Dendritic cell treated with granulocyte-macrophage colony-stimulating factor and Interleukin-4, amounts not matched to agents 40 ng/mL and 50 ng/mL, for 4 days (primary cell): Measurements from ENCODE around the gene ACP6.
"Not testable (repeated sequence)": the region's sequence is repeated elsewhere in the genome, so short reads cannot be mapped to it uniquely, and the experiment has no call there.

Experiments used
- H3K27ac Mint-ChIP-seq: one replicate; pipeline ENCODE4 v1.8.0; 2022; ENCODE audit warnings: mild to moderate bottlenecking, mixed read lengths
- H3K27me3 Mint-ChIP-seq: one replicate; pipeline ENCODE4 v1.8.0; 2022; ENCODE audit warnings: mild to moderate bottlenecking, mixed read lengths
- H3K36me3 Mint-ChIP-seq: one replicate; pipeline ENCODE4 v1.8.0; 2022; ENCODE audit warnings: low read depth, mixed read lengths
- H3K4me1 Mint-ChIP-seq: one replicate; pipeline ENCODE4 v1.8.0; 2022; ENCODE audit warnings: low read depth, mixed read lengths
- H3K4me3 Mint-ChIP-seq: one replicate; pipeline ENCODE4 v1.8.0; 2022; ENCODE audit warnings: mild to moderate bottlenecking, moderate library complexity, mixed read lengths
- H3K9me3 Mint-ChIP-seq: one replicate; pipeline ENCODE4 v1.8.0; 2022; ENCODE audit warnings: mixed read lengths
- intact Hi-C: fragments of 100-400 bp; cut with micrococcal nuclease; formaldehyde crosslinking; loops from one replicate; pipeline ENCODE4 v1.15.0; 2022

The ACP6 gene

DNA sequence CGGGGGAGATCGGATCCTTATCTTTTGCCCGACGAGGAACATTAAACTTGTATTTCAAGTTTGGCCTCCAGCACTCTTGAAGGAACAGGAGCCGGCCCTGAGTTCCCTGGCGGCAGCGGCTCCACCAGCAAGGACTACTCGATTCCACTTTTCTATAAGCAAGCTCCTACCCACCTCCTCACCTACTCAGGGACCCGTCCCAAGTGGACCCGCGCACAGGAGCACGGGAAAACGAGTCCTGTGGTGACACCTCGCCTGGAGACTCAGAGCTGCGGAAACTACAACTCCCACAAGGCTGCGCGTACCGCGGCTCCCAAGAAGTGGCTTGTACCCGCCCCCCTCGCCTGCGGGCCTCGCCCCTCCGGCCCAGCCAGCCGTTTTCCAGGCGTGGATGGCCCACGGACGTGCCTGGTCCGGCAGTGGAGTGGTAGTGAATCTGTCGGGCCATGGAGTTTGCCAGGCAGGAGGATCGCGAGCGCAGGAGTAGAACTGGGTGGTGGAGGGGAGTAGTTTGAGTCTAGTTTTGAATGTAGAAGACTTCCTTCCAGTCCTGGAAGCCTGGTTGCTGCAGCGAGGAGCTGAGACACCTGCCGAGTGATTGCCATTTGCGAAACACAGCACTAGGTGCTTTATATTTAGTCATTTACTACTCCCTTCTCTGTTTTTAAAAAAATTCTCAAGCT, at the start of gene ACP6:
ACP6 (minus strand) TSS at position 206 of the 683 bp plus-strand sequence. CDS start 476 bp downstream, outside the sequence.
- peak within 1 kb of the TSS; percentile 86 for H3K4me3 Mint-ChIP-seq
- peak within 1 kb of the TSS; percentile 79 for H3K27ac Mint-ChIP-seq
- H3K4me1 Mint-ChIP-seq, result peaks cover 16% of the 10 kb centered on the region
- H3K36me3 Mint-ChIP-seq, result peaks cover 12% of the 10 kb centered on the region
- no peaks in the 10 kb centered on the region for H3K9me3 Mint-ChIP-seq
- intact Hi-C loops, result loop anchor here (1.0 kb wide), 1 partner anchor 71 kb away; no protein-coding TSS in a partner anchor
- peaks cover 8% of the 10 kb centered on the region for H3K27me3 Mint-ChIP-seq

GRCh38 chr1:147719711-147720225, 49.4 kb upstream of the ACP6 start:
- intact Hi-C loops, result no loop called here
- peaks cover 11% of the 10 kb centered on the region for H3K4me1 Mint-ChIP-seq
- no peak overlapping the region for H3K4me3 Mint-ChIP-seq

DNA sequence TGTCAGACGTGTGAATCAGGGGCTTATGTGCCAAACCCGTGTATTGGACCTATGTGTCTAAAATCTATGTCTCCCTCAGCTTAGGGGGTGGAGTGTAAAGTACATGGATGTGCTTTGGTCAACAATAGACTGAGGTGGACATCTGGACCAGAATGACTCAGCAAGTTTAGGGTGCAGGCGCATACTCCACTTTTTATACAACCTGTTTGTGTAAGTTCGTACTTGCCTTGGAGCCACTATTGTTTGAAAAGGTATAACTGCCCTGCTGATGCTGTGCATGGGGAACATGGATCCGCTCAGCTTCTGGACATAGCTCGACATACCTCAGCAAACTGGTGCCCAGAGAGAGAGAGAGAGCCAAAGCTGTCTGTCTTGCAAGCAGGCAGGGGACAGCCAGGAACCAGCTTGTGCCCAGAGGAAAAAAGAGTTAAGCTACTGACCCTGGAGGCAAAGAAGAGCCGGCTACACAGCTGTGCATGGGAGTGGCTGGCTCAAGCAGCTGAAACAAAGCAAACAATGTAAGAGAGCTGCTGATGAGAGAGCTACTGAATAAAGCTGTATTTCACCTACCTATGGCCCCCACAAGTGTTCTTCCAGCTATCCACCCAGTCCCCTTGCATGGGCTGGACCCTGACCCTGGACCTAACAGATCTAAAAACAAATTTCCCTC, 48.8 kb upstream of the ACP6 start:
- Mint-ChIP-seq H3K36me3 (no peaks in the 10 kb centered on the region), H3K27ac (no peak overlapping the region), H3K4me1 (peaks cover 11% of the 10 kb centered on the region)

More at GRCh38 chr1:147719711-147720225, 49.4 kb upstream of the ACP6 start:
- no peaks in the 10 kb centered on the region for H3K36me3 Mint-ChIP-seq
- H3K9me3 Mint-ChIP-seq, result no peaks in the 10 kb centered on the region
- H3K27me3 Mint-ChIP-seq, result peaks cover 10% of the 10 kb centered on the region
- H3K27ac Mint-ChIP-seq, result no peak overlapping the region

DNA sequence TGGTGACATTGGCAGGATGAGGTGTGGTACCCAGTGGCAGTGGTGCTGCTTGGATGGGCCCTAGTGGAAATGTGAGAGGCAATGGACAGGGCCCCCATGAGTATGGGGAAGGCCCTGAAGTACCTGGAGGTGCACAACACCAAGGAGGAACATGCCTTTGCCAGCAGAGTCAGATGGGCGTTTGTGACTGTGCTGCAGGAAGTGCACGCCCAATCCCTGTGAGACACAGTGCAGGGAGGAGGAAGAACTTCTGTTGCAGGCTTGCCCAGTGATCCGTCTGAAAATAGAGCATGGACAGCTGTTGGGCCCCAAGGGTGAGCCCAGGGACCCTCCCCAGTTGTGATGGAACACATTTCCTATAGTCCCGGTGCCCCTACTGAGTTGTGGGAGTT, 47.4 kb upstream of the ACP6 start:
- no peak overlapping the region for H3K27ac Mint-ChIP-seq
- peaks cover 11% of the 10 kb centered on the region for H3K4me1 Mint-ChIP-seq
- H3K9me3 Mint-ChIP-seq, result no peaks in the 10 kb centered on the region
- peaks cover 10% of the 10 kb centered on the region for H3K27me3 Mint-ChIP-seq
- no peaks in the 10 kb centered on the region for H3K36me3 Mint-ChIP-seq
- H3K4me3 Mint-ChIP-seq, result no peak overlapping the region
- intact Hi-C loops, result no loop called here

More for the DNA sequence above, 48.8 kb upstream of the ACP6 start:
- intact Hi-C loops, result no loop called here
- H3K9me3 Mint-ChIP-seq, result no peaks in the 10 kb centered on the region
- H3K4me3 Mint-ChIP-seq, result no peak overlapping the region
- H3K27me3 Mint-ChIP-seq, result peaks cover 16% of the 10 kb centered on the region

DNA sequence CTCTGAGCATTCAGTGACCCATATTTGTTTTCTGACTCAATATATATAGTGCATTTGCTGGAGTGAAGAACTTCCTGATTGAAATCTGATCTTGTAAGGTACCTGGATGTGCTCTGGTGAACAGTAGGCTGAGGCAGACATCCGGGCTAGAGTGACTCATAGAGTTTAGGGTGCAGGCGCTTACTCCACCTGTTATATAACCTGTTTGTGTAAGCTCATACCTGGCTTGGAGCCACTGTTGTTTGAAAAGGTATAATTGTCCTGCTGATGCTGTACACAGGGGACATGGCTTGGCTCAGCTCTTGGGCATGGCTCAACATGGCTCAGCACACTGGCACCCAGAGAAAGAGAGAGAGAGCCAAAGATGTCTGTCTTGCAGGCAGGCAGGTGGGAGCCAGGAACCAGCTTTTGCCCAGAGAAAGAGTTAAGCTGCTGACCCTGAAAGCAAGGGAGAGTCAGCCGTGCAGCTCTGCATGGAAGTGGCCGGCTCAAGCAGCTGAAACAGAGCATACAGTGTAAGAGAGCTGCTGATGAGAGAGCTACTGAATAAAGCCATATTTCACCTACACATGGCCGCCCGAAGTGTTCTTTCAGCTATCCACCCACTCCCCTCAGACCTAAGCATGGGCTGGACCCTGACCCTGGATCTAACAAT, 46.9 kb upstream of the ACP6 start:
- H3K36me3 Mint-ChIP-seq, result no peaks in the 10 kb centered on the region
- no peak overlapping the region for H3K27ac Mint-ChIP-seq
- H3K4me3 Mint-ChIP-seq, result no peak overlapping the region
- no peaks in the 10 kb centered on the region for H3K9me3 Mint-ChIP-seq
- peaks cover 11% of the 10 kb centered on the region for H3K27me3 Mint-ChIP-seq
- intact Hi-C loops, result no loop called here
- H3K4me1 Mint-ChIP-seq, result peaks cover 11% of the 10 kb centered on the region

DNA sequence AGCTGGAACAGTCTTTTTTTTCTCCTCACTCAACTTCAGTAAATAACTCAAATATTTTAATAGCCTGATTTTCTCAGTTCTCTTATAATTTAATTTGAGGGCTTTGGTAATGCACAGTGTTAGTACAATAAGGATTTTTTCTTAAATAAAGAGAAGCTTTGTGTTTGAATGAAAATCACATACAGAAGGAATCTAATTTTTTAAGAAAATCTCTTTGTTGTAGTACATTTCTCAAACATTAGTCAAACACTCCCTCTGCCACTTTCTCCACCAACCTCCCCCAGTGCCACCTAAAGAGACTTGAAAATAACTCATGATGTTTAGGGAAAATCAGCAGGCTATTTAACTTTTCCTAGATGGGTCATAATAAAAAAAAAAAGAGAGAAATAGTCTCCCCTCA, 42.3 kb upstream of the ACP6 start:
- H3K4me3 Mint-ChIP-seq, result no peak overlapping the region
- intact Hi-C loops, result no loop called here
- peaks cover 6% of the 10 kb centered on the region for H3K4me1 Mint-ChIP-seq
- H3K9me3 Mint-ChIP-seq, result no peaks in the 10 kb centered on the region
- peaks cover 26% of the 10 kb centered on the region for H3K27me3 Mint-ChIP-seq
- no peaks in the 10 kb centered on the region for H3K36me3 Mint-ChIP-seq
- H3K27ac Mint-ChIP-seq, result no peak overlapping the region

- peaks cover 13% of the 10 kb centered on the region for H3K27me3 Mint-ChIP-seq
- no peaks in the 10 kb centered on the region for H3K9me3 Mint-ChIP-seq
- no peak overlapping the region for H3K4me3 Mint-ChIP-seq
- no peak overlapping the region for H3K27ac Mint-ChIP-seq
- no peaks in the 10 kb centered on the region for H3K36me3 Mint-ChIP-seq
- peaks cover 5% of the 10 kb centered on the region for H3K4me1 Mint-ChIP-seq
- intact Hi-C loops, result loop anchor here (1.0 kb wide), 1 partner anchor 205 kb away; no protein-coding TSS in a partner anchor
Observed at GRCh38 chr1:147700042-147701006, 30.0 kb upstream of the ACP6 start.

- no peak overlapping the region for H3K27ac Mint-ChIP-seq
- peaks cover 13% of the 10 kb centered on the region for H3K27me3 Mint-ChIP-seq
- peaks cover 5% of the 10 kb centered on the region for H3K4me1 Mint-ChIP-seq
- no peaks in the 10 kb centered on the region for H3K9me3 Mint-ChIP-seq
- intact Hi-C loops, result loop anchor here (1.0 kb wide), 1 partner anchor 204 kb away; no protein-coding TSS in a partner anchor
- no peak overlapping the region for H3K4me3 Mint-ChIP-seq
- no peaks in the 10 kb centered on the region for H3K36me3 Mint-ChIP-seq
Observed at GRCh38 chr1:147699686-147700041, 29.3 kb upstream of the ACP6 start.

DNA sequence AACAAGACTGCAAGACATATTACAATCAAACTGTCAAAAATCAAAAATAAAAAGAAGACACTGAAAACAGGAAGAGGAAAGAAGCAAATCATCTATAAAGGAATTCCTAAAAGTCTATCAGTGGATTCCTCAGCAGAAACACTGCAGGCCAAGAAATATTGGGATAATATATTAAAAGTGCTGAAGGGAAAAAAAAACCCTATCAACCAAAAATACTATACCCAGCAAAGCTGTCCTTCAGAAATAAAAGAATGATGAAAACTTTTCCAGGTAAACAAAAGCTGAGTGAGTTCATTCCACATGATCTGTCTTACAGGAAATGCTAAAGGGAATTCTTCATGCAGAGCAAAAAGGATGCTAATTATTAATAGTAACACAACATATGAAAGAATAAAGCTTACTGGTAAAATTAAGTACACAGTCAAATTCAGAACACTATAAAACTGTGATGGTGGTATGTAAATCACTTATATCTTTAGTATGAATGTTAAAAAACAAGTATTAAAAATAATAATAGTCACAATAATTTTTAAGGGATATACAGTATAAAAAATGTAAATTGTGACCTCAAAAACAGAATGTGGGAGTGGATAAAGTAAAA, 12.9 kb upstream of the ACP6 start:
- Mint-ChIP-seq H3K4me1 (no peaks in the 10 kb centered on the region), H3K9me3 (peaks cover 54% of the 10 kb centered on the region), H3K4me3 (no peak overlapping the region), H3K36me3 (no peaks in the 10 kb centered on the region), H3K27me3 (peaks cover 4% of the 10 kb centered on the region), H3K27ac (no peak overlapping the region)
- intact Hi-C loops, result no loop called here

DNA sequence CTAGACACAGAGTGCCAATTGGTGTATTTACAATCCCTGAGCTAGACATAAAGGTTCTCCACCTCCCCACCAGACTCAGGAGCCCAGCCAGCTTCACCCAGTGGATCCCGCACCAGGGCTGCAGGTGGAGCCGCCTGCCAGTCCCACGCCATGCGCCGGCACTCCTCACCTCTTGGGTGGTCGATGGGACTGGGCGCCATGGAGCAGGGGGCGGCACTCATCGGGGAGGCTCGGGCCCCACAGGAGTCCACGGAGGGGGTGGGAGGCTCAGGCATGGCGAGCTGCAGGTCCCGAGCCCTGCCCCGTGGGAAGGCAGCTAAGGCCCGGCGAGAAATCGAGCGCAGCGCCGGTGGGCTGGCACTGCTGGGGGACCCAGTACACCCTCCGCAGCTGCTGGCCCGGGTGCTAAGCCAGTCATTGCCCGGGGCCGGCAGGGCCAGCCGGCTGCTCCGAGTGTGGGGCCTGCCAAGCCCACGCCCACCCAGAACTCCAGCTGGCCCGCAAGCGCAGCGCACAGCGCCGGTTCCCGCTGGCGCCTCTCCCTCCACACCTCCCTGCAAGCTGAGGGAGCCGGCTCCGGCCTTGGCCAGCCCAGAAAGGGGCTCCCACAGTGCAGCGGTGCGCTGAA, 10.4 kb upstream of the ACP6 start:
- intact Hi-C loops, H3K4me3 Mint-ChIP-seq, H3K27me3 Mint-ChIP-seq, H3K36me3 Mint-ChIP-seq, H3K4me1 Mint-ChIP-seq, H3K27ac Mint-ChIP-seq: not testable (repeated sequence)
- H3K9me3 Mint-ChIP-seq, result peaks cover 62% of the 10 kb centered on the region

DNA sequence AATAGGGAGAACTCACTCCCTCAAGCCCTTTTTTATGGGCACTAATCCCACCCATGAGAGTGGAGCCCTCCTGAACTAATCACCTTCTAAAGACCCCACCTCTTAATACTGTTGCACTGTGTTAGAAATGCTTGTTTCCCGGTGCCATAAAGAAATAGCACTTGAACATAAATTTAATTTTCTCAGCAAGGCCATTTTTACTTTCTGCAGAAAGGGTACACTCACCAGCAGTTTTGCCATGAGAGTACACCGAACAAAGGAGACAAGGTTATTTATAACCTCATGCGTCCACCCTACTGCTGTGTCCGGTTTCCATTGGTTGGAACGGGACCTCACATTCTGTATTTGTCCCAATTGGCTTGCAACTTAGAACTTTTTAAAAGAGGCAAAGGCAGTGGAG, 7.4 kb upstream of the ACP6 start:
- H3K4me3 Mint-ChIP-seq, intact Hi-C loops, H3K36me3 Mint-ChIP-seq, H3K4me1 Mint-ChIP-seq, H3K27me3 Mint-ChIP-seq, H3K27ac Mint-ChIP-seq: not testable (repeated sequence)
- peaks cover 44% of the 10 kb centered on the region for H3K9me3 Mint-ChIP-seq

DNA sequence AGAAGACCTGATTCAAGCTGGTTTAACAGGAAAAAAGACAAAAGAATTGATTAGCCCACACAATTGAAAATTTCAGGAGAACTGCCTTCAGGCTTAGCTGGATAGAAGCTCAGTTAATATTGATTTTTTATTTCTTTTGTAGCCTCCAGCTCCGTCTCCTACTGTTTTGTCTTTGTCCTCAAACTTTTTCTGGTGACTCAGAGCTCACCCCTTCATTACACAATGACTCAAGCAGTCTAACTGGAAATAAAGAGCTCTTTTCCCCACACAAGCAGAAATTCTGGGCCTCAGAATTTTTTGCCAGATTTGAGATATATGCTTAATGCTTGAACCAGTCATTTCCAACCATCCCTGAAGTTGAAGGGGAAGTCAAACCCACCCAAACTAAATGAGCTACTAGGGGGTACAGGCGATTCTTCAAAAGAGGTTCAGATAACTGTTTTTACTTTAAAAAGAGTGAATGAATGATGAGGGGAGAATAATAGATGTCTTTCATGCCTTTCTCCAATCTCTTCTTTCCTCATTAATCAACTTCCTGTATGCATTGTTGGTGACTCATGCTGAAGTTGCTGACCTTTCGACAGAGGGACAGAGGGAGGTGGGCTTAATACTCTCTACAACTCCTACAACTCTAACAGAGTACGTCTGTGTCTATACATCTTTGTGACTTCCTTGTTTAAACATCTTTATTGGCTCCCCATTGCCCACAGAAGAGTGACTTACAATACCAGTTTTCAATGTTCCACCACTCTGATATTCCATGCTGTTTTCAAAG, 6.2 kb upstream of the ACP6 start:
- Mint-ChIP-seq H3K36me3 (no peaks in the 10 kb centered on the region), H3K27me3 (peaks cover 8% of the 10 kb centered on the region), H3K4me1 (no peaks in the 10 kb centered on the region), H3K27ac (no peak overlapping the region), H3K9me3 (peaks cover 32% of the 10 kb centered on the region), H3K4me3 (no peak overlapping the region)
- intact Hi-C loops, result no loop called here
